GM21515 (cell line): ENCODE data around the gene TIMM23.
A peak's percentile ranks its signal among the peaks of the same experiment; 100 is the strongest.
"Not testable (repeated sequence)": the region's sequence is repeated elsewhere in the genome, so short reads cannot be mapped to it uniquely, and the experiment has no call there.

Experiments used
- ATAC-seq: cut with Tn5 transposase; IDR thresholded peaks from one replicate; pipeline ENCODE4 v1.9.1; 2021; ENCODE audit not compliant: unreplicated experiment

The TIMM23 gene

DNA sequence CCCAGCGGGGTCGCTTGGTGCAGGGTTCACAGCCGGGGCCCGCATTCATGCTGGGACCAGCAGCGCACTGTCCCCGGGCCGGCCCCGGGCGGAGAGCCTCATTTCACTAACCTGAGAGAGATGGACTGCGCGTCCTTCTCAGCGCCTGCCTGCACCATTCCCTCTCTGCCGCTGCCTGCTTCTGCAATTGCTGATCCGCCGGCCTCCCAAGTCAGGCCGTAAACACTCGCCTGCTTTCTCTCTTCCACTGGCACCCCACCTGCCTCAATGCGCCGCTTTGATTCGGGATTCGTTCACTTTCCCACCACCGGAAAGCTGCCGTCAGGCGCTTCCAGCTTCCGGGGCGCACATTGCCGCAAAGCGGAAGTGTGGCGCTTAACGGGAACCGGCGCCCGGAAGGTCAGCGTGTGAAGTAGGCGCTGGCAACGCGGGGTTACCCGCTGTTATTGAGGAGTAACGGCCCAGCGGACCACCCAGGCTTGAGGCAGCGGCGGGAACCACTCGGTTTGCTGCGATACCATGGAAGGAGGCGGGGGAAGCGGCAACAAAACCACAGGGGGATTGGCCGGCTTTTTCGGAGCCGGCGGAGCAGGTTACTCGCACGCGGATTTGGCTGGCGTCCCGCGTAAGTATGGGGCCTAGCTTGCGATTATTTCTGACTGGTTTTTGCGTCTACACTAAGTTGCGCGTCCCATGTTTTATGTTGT lies at the start of gene TIMM23:
Gene TIMM23, plus strand, starts transcription at position 384 of the 707 bp plus-strand sequence. Its CDS starts 136 bp downstream, at position 520.
- ATAC-seq, result peak; percentile 63

DNA sequence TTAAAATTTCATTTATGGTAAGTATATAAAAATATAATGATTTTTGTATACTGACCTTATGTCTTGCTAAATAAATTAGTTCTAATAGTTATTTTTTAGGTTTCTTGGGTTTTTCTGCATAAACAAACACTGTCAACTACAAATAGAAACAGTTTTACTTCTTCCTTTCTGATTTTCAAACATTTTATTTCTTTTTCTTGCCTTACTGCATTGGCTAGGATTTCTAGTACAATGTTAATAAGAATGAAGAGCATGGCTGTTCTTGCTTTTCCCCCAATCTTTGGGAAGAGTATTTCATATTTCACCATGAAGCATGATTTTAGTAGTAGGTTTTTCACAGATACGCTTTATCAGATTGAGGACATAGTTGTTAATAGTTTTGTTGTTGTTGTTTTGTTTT lies 45.5 kb upstream of the TIMM23 start:
- ATAC-seq, result not testable (repeated sequence)

DNA sequence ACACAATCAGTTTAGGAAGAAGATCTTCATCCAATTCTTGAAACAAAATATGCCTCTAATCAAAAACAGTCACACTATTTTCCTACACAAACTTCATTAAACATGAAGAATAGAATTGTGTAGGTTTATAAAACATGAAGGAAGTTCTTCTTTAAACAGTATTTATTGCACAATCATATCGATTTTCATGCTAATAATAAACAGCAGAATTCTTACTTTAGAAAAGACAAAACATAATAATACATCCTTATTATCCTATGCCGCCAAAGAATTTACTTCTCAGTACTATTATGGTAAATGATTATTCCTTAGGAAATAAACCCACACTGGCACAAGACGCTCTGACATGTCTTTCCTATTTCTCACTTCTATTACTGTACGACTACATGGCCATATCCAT lies 41.0 kb upstream of the TIMM23 start:
- ATAC-seq, result not testable (repeated sequence)

DNA sequence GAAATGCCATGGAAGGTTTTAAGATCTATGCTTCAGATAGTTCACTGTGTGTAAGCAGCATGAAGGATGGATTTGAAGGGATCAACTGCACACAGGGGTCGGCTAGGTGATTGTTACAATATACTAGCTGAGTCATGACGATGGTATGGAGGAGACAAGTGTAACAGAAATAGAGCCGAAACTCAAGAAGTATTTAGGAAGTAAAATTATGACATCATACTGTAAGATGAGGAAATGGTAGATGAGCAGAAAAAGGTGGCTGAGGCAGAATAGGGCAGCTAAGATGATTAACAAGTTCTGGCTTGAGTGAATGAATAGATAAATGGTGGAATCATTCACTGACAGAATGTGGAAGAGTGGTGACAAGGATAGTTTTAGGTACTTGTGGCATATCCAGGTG lies 37.5 kb upstream of the TIMM23 start:
- not testable (repeated sequence) for ATAC-seq

- ATAC-seq, result not testable (repeated sequence)
Observed at GRCh38 chr10:45939176-45939697, 33.1 kb upstream of the TIMM23 start.

- not testable (repeated sequence) for ATAC-seq
Observed at GRCh38 chr10:45941196-45941595, 31.1 kb upstream of the TIMM23 start.

DNA sequence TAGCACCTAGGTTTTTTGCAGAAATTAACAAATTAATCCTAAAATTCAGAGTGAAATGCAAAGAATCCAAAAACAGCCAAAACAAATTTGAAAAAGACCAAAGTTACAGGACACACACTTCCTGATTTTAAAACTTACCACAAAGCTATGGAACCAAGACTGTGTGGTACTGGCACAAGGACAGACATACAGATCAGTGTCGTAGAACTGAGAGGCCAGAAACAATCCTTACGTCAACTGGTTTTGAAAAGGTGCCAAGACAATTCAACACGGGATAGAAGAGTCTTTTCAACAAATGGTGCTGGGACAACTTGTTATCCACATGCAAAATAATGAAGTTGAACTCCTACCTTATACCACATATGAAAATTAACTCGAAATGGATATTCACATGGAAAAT lies 26.8 kb upstream of the TIMM23 start:
- not testable (repeated sequence) for ATAC-seq

DNA sequence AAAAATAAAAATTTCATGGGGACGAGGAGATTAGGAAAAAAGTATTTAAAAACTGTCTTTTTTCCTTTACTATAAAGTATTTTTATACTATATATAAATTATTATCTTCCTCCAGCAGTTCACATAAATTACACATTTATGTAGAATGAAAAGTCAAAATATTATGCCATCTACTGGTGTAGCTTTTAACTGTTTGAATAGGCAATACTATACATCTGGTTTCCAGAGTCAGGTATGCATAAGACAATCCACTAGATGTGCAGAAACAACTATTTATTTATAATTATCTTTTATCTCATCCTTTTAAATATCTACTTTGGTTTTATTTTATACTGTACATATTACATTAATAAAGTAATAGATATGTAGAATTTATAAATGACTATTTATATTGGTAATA lies 24.9 kb upstream of the TIMM23 start:
- ATAC-seq, result not testable (repeated sequence)

- not testable (repeated sequence) for ATAC-seq
Observed at GRCh38 chr10:45948801-45949200, 23.5 kb upstream of the TIMM23 start.

DNA sequence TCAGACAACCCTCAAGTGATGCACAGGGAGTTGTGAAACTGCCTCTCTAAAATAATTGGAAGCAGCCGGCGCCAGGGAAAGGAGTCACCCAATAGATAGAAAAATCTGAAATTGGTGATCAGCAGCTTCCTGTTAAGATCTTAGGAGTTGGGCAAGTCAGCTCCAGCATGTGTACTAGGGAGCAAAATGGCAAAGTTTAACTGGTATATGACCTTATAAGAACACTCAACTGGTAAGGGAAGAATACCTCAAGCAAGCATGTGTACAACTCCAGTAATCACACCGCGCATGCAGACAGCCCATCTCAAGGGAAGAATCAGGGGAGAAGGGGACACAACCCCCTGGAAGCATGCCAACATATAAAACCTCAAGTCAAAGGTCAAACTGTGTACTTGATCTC lies 17.9 kb upstream of the TIMM23 start:
- ATAC-seq, result not testable (repeated sequence)

GRCh38 chr10:45956634-45957033 lies 15.7 kb upstream of the TIMM23 start:
- ATAC-seq, result not testable (repeated sequence)

DNA sequence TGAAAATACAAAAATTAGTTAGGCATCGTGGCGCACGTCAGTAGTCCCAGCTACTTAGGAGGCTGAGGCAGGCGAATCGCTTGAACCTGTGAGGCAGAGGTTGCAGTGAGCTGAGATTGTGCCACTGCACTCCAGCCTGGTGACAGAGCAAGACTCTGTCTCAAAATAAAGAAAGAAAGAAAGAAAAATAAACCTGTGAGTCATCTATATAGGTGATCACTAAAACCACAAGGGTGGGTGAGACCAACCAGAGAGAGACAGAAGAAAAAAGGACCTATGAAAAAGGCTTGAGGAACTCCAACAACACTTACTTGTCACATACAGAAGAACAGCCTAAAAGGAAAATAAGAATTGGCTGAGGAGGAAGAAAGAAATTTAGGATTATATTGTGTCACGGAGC lies 14.4 kb upstream of the TIMM23 start:
- not testable (repeated sequence) for ATAC-seq

DNA sequence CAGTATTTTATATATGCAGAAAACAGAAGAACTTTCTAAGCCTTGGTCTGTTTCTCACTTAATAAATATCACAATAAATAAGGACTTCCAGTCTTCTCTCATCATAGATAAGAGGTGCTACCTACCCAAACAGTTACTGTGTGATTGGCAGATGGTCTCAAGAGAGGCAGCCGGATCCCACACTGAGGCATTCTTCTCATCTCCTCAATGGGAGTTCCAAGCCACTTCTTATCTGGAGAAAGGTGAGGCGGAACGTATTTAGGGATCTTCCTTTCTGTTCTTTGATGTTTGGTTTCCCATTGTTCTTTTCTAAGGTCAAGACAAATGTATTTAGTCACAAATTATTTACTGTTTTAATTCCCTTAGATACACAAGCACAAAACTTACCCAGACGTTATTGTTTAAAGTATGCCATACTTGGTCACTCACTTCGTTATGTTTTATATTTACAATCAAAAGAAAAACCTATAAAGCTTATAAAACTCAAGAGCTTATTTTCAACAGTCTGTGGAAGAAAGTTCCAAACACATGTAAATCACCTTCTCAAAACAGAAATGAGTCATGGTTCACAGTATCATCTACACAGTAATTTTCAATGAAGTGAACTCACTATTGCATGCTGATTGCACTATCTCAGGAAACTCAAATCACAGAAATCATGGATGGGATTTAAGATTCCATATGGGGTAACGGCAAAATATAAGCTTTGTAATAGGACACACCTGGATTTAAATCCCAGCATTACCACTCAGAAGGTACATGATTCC lies 9.4 kb upstream of the TIMM23 start:
- not testable (repeated sequence) for ATAC-seq

- ATAC-seq, result not testable (repeated sequence)
Observed at GRCh38 chr10:45971019-45971418, 1.3 kb upstream of the TIMM23 start.

- peak; percentile 25 for ATAC-seq
Observed at GRCh38 chr10:45971742-45972105, 565 bp upstream of the TIMM23 start.

- ATAC-seq, result peak; percentile 6
Observed at GRCh38 chr10:45972813-45973169, 502 bp downstream of the TIMM23 start.

GRCh38 chr10:45974041-45974440 lies 1.8 kb downstream of the TIMM23 start:
- not testable (repeated sequence) for ATAC-seq

GRCh38 chr10:45978554-45978953 lies 6.3 kb downstream of the TIMM23 start:
- peak; percentile 69 for ATAC-seq

DNA sequence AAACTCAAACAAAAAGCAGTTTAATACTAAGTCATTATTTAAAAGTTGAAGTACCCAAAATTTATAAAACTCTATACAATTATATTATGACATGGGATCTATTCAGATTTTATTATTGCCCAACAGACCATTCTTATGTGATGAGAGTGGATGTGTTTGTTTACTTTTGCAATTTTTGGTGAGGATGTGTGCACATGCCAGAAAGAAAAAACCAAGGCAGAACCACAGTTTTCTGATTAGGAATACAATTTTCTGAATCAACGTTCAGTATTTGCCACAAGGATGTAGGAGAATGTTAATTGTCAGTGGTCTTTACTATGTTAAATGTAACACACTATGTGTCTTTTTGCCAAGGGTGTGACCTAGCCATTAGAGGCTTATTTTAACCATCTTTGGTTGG lies 9.1 kb downstream of the TIMM23 start:
- not testable (repeated sequence) for ATAC-seq

- peak; percentile 55 for ATAC-seq
Observed at GRCh38 chr10:45983538-45984186, 11.4 kb downstream of the TIMM23 start.

GRCh38 chr10:45984473-45984872 lies 12.2 kb downstream of the TIMM23 start:
- not testable (repeated sequence) for ATAC-seq
